Calu3 (cell line): ENCODE measurements around the gene MACROD2. TPM values are rescaled to one million over a fixed set of nuclear protein-coding genes. Genes with fewer than 3 reads are reported as not detected.

Experiments used
- BruUV-seq: library from RNA; stranded (reverse); fragments of 400-500 nt; replicated peaks from 2 replicates; lab custom pipeline; 2021; lab: Mats Ljungman, UMichigan
- CTCF ChIA-PET: fragments of 300-600 bp; sonication (Branson Sonifier 250); formaldehyde crosslinking; loops from one replicate; lab custom pipeline; 2022; ENCODE audit warnings: antibody characterized with exemption; lab: Charles Lee
- DNase-seq: peaks from one replicate; pipeline ENCODE4 v3.0.0; 2022
- H3K27ac Mint-ChIP-seq: one replicate; pipeline ENCODE4 v1.8.0; 2022; ENCODE audit warnings: mixed read lengths; ENCODE audit not compliant: unreplicated experiment
- H3K27me3 Mint-ChIP-seq: one replicate; pipeline ENCODE4 v1.8.0; 2022; ENCODE audit warnings: mixed read lengths; ENCODE audit not compliant: unreplicated experiment
- H3K36me3 Mint-ChIP-seq: one replicate; pipeline ENCODE4 v1.8.0; 2022; ENCODE audit warnings: mild to moderate bottlenecking, moderate library complexity, mixed read lengths; ENCODE audit not compliant: insufficient read depth, unreplicated experiment
- H3K4me1 Mint-ChIP-seq: one replicate; pipeline ENCODE4 v1.8.0; 2022; ENCODE audit warnings: mild to moderate bottlenecking, low read depth, mixed read lengths; ENCODE audit not compliant: unreplicated experiment
- H3K4me3 Mint-ChIP-seq: one replicate; pipeline ENCODE4 v1.8.0; 2022; ENCODE audit warnings: mild to moderate bottlenecking, low read depth, moderate library complexity, mixed read lengths; ENCODE audit not compliant: unreplicated experiment
- H3K9me3 Mint-ChIP-seq: one replicate; pipeline ENCODE4 v1.8.0; 2022; ENCODE audit warnings: low read depth, mixed read lengths; ENCODE audit not compliant: unreplicated experiment
- intact Hi-C: fragments of 100-400 bp; cut with micrococcal nuclease; formaldehyde crosslinking; loops from one replicate; pipeline ENCODE4 v1.10.0; 2022; ENCODE audit not compliant: unreplicated experiment
- total RNA-seq: library from RNA; stranded (reverse); gene quantifications from 2 replicates; pipeline ENCODE4 v1.2.3, GENCODE V29; 2022
- TF ChIP-seq, protein P1 (sequence below): fragments of 200-600 bp; IDR thresholded peaks from one replicate; pipeline ENCODE4 v1.8.0; 2022; ENCODE audit warnings: antibody characterized with exemption; ENCODE audit not compliant: unreplicated experiment

Gene MACROD2
- total RNA-seq, 1 experiment from 2014 or later = 29.4 TPM

- no peaks in the 10 kb centered on the region for H3K36me3 Mint-ChIP-seq
- peaks cover 2% of the 10 kb centered on the region for H3K9me3 Mint-ChIP-seq
- H3K4me1 Mint-ChIP-seq = no peaks in the 10 kb centered on the region
- CTCF ChIA-PET = no interaction called here
- TF ChIP-seq, protein P1, sequence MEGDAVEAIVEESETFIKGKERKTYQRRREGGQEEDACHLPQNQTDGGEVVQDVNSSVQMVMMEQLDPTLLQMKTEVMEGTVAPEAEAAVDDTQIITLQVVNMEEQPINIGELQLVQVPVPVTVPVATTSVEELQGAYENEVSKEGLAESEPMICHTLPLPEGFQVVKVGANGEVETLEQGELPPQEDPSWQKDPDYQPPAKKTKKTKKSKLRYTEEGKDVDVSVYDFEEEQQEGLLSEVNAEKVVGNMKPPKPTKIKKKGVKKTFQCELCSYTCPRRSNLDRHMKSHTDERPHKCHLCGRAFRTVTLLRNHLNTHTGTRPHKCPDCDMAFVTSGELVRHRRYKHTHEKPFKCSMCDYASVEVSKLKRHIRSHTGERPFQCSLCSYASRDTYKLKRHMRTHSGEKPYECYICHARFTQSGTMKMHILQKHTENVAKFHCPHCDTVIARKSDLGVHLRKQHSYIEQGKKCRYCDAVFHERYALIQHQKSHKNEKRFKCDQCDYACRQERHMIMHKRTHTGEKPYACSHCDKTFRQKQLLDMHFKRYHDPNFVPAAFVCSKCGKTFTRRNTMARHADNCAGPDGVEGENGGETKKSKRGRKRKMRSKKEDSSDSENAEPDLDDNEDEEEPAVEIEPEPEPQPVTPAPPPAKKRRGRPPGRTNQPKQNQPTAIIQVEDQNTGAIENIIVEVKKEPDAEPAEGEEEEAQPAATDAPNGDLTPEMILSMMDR = no peak
- intact Hi-C loops = no loop called here
- H3K27ac Mint-ChIP-seq = no peak overlapping the region
- no peaks in the 10 kb centered on the region for H3K27me3 Mint-ChIP-seq
- no TSS peak for BruUV-seq
- DNase-seq = no peak
- H3K4me3 Mint-ChIP-seq = no peak overlapping the region
Measured at GRCh38 chr20:15333170-15333569, 1337.9 kb downstream of the MACROD2 start.

- DNase-seq = no peak
- Mint-ChIP-seq H3K27ac (no peak overlapping the region), H3K9me3 (peaks cover 2% of the 10 kb centered on the region), H3K27me3 (no peaks in the 10 kb centered on the region), H3K4me3 (no peak overlapping the region), H3K4me1 (no peaks in the 10 kb centered on the region), H3K36me3 (no peaks in the 10 kb centered on the region)
- no TSS peak for BruUV-seq
- CTCF ChIA-PET = no interaction called here
- intact Hi-C loops = no loop called here
- TF ChIP-seq, protein P1 = no peak
Measured at GRCh38 chr20:15336011-15336410, 1340.7 kb downstream of the MACROD2 start.

DNA sequence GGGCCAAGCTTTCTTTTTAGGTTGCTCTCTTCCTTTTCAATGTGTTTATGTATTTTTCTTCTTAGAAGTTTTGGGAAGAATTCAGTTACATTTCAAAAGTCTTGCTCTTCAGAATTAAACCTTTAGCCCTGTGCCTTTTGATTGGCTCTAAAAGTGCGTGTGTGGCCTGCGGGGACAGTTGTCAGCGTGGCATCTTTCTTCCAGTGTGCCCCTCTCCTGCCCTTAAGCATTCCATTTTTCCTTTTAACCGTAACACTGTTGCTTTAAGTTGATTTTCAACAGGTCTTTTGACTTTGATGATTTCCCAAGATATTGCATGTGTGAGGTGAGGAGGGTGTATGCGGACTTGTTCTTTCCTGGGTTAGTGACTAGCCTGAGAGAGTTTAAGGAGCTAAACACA is 1341.2 kb downstream of the MACROD2 start:
- Mint-ChIP-seq H3K4me3 (no peak overlapping the region), H3K4me1 (no peaks in the 10 kb centered on the region), H3K36me3 (no peaks in the 10 kb centered on the region), H3K27me3 (no peaks in the 10 kb centered on the region), H3K27ac (no peak overlapping the region), H3K9me3 (peaks cover 2% of the 10 kb centered on the region)
- intact Hi-C loops = no loop called here
- no TSS peak for BruUV-seq
- CTCF ChIA-PET = no interaction called here
- TF ChIP-seq, protein P1 = no peak
- DNase-seq = no peak

DNA sequence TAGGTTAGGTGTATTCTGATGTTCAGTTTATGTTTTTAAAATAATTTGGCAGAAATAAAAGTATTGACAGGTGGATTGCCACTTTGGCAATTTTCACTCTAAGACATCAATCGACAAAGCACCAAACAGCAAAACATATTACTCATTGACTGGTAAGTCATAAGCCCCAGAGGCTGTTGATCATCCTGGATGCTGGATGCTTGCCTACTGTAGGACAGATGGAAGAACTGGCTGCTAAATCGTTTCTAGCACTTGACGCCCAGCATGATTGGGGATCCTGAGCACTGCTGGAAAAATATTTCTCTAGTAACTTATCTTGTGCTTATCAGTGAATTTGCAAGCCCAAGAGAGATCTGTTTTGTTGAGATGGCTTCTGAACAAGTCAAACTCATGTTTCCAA is 1343.9 kb downstream of the MACROD2 start:
- TF ChIP-seq, protein P1 = no peak
- Mint-ChIP-seq H3K4me3 (no peak overlapping the region), H3K4me1 (no peaks in the 10 kb centered on the region), H3K36me3 (no peaks in the 10 kb centered on the region), H3K27ac (no peak overlapping the region), H3K27me3 (no peaks in the 10 kb centered on the region), H3K9me3 (peaks cover 2% of the 10 kb centered on the region)
- no peak for DNase-seq
- no TSS peak for BruUV-seq
- CTCF ChIA-PET = no interaction called here
- intact Hi-C loops = no loop called here
